IPS DF 4.7 (cell line): ENCODE measurements around the gene FBXO11.

Source experiments
- DNase-seq: peaks from one replicate; pipeline ENCODE4 v3.0.0-alpha.2; 2013; ENCODE audit warnings: low spot score; ENCODE audit errors: extremely low read depth

FBXO11 gene

GRCh38 chr2:47850198-47850597, 56.1 kb downstream of the FBXO11 start:
- DNase-seq: no peak

GRCh38 chr2:47849368-47849767, 56.9 kb downstream of the FBXO11 start:
- DNase-seq: no peak

GRCh38 chr2:47844162-47844561, 62.1 kb downstream of the FBXO11 start:
- DNase-seq: no peak

GRCh38 chr2:47843407-47843806, 62.9 kb downstream of the FBXO11 start:
- no peak for DNase-seq

- no peak for DNase-seq
Measured at GRCh38 chr2:47842846-47843245, 63.5 kb downstream of the FBXO11 start.

- DNase-seq: no peak
Measured at GRCh38 chr2:47838686-47839085, 67.6 kb downstream of the FBXO11 start.

- DNase-seq: no peak
Measured at GRCh38 chr2:47838249-47838648, 68.0 kb downstream of the FBXO11 start.

GRCh38 chr2:47833516-47833968, 72.8 kb downstream of the FBXO11 start:
- DNase-seq: no peak

- no peak for DNase-seq
Measured at GRCh38 chr2:47822518-47822917, 83.8 kb downstream of the FBXO11 start.

- DNase-seq: no peak
Measured at GRCh38 chr2:47819834-47820233, 86.5 kb downstream of the FBXO11 start.

- no peak for DNase-seq
Measured at GRCh38 chr2:47818777-47819176, 87.5 kb downstream of the FBXO11 start.

GRCh38 chr2:47815764-47816163, 90.5 kb downstream of the FBXO11 start:
- no peak for DNase-seq

- DNase-seq: no peak
Measured at GRCh38 chr2:47811668-47812067, 94.6 kb downstream of the FBXO11 start.

GRCh38 chr2:47810850-47811249, 95.4 kb downstream of the FBXO11 start:
- DNase-seq: no peak

- no peak for DNase-seq
Measured at GRCh38 chr2:47809903-47810302, 96.4 kb downstream of the FBXO11 start.

- no peak for DNase-seq
Measured at GRCh38 chr2:47808614-47809013, 97.7 kb downstream of the FBXO11 start.

- no peak for DNase-seq
Measured at GRCh38 chr2:47805850-47806249, 100.4 kb downstream of the FBXO11 start.

- no peak for DNase-seq
Measured at GRCh38 chr2:47803770-47804169, 102.5 kb downstream of the FBXO11 start.

GRCh38 chr2:47803363-47803762, 102.9 kb downstream of the FBXO11 start:
- DNase-seq: no peak

- DNase-seq: no peak
Measured at GRCh38 chr2:47801118-47801517, 105.2 kb downstream of the FBXO11 start.

GRCh38 chr2:47799031-47799609, 107.2 kb downstream of the FBXO11 start:
- DNase-seq: no peak

GRCh38 chr2:47798631-47799030, 107.7 kb downstream of the FBXO11 start:
- no peak for DNase-seq

- DNase-seq: no peak
Measured at GRCh38 chr2:47796090-47796697, 110.1 kb downstream of the FBXO11 start.
